HEK293 (cell line): ENCODE data around the gene LBHD2.

ENCODE experiments used
- GLI2 ChIP-seq: fragments of 450-650 bp; formaldehyde crosslinking; IDR thresholded peaks from 2 replicates; pipeline ENCODE4; 2017; ENCODE audit warnings: missing biosample characterization, missing genetic modification characterization, low read depth, borderline replicate concordance
- HOXD13 ChIP-seq: sonication (generic); formaldehyde crosslinking; IDR thresholded peaks from 2 replicates; pipeline ENCODE4 v1.8.0; 2022; ENCODE audit warnings: missing genetic modification reagents, borderline replicate concordance
- KLF9 ChIP-seq: fragments of 450-650 bp; formaldehyde crosslinking; IDR thresholded peaks from 2 replicates; pipeline ENCODE4 v1.5.1; 2016; ENCODE audit warnings: missing biosample characterization, missing genetic modification characterization, low read depth
- OSR2 ChIP-seq: fragments of 450-650 bp; formaldehyde crosslinking; IDR thresholded peaks from 2 replicates; pipeline ENCODE4 v1.5.1; 2016; ENCODE audit warnings: missing biosample characterization, missing genetic modification characterization
- REPIN1 ChIP-seq: fragments of 450-650 bp; formaldehyde crosslinking; IDR thresholded peaks from 2 replicates; pipeline ENCODE4 v1.5.1; 2017; ENCODE audit warnings: missing biosample characterization, missing genetic modification characterization, low read depth
- SP2 ChIP-seq: fragments of 450-650 bp; formaldehyde crosslinking; IDR thresholded peaks from 2 replicates; pipeline ENCODE4 v1.5.1; 2016; ENCODE audit warnings: missing biosample characterization, missing genetic modification characterization
- ZBTB7A ChIP-seq: fragments of 450-650 bp; formaldehyde crosslinking; IDR thresholded peaks from 2 replicates; pipeline ENCODE4 v1.5.1; 2016; ENCODE audit warnings: low read depth, missing biosample characterization, missing genetic modification characterization
- ZNF16 ChIP-seq: fragments of 450-650 bp; formaldehyde crosslinking; IDR thresholded peaks from 2 replicates; pipeline ENCODE4 v1.5.1; 2016; ENCODE audit warnings: low read depth, missing biosample characterization, missing genetic modification characterization
- ZNF214 ChIP-seq: fragments of 450-650 bp; formaldehyde crosslinking; IDR thresholded peaks from 2 replicates; pipeline ENCODE4 v1.5.1; 2017; ENCODE audit warnings: missing biosample characterization, mild to moderate bottlenecking, missing genetic modification characterization, borderline replicate concordance
- ZNF302 ChIP-seq: fragments of 450-650 bp; formaldehyde crosslinking; IDR thresholded peaks from 2 replicates; pipeline ENCODE4 v1.5.1; 2016; ENCODE audit warnings: missing biosample characterization, missing genetic modification characterization, low read depth
- ZNF362 ChIP-seq: fragments of 450-650 bp; formaldehyde crosslinking; IDR thresholded peaks from 2 replicates; pipeline ENCODE4 v1.5.1; 2016; ENCODE audit warnings: missing biosample characterization, missing genetic modification characterization
- ZNF391 ChIP-seq: fragments of 450-650 bp; formaldehyde crosslinking; IDR thresholded peaks from 2 replicates; pipeline ENCODE4 v1.5.1; 2016; ENCODE audit warnings: low read depth, missing biosample characterization, missing genetic modification characterization, borderline replicate concordance
- ZNF449 ChIP-seq: fragments of 450-650 bp; formaldehyde crosslinking; IDR thresholded peaks from 2 replicates; pipeline ENCODE4 v1.5.1; 2017; ENCODE audit warnings: missing biosample characterization, mild to moderate bottlenecking, missing genetic modification characterization, moderate library complexity
- ZNF518A ChIP-seq: fragments of 450-650 bp; formaldehyde crosslinking; conservative IDR thresholded peaks from 2 replicates; pipeline ENCODE4 v1.5.1; 2016; ENCODE audit warnings: low read depth, missing biosample characterization, missing genetic modification characterization
- ZNF530 ChIP-seq: fragments of 450-650 bp; formaldehyde crosslinking; IDR thresholded peaks from 2 replicates; pipeline ENCODE4 v1.5.1; 2016; ENCODE audit warnings: low read depth, missing biosample characterization, missing genetic modification characterization
- ZNF580 ChIP-seq: fragments of 450-650 bp; formaldehyde crosslinking; IDR thresholded peaks from 2 replicates; pipeline ENCODE4 v1.5.1; 2016; ENCODE audit warnings: missing biosample characterization, missing genetic modification characterization
- ZNF639 ChIP-seq: fragments of 450-650 bp; formaldehyde crosslinking; IDR thresholded peaks from 2 replicates; pipeline ENCODE4 v1.5.1; 2016; ENCODE audit warnings: missing biosample characterization, missing genetic modification characterization
- ZNF76 ChIP-seq: fragments of 450-650 bp; formaldehyde crosslinking; IDR thresholded peaks from 2 replicates; pipeline ENCODE4; 2016; ENCODE audit warnings: low read depth, missing biosample characterization, missing genetic modification characterization, borderline replicate concordance
- ZNF776 ChIP-seq: fragments of 450-650 bp; formaldehyde crosslinking; IDR thresholded peaks from 2 replicates; pipeline ENCODE4 v1.5.0; 2017; ENCODE audit warnings: missing biosample characterization, missing genetic modification characterization, borderline replicate concordance
- ZNF843 ChIP-seq: fragments of 450-650 bp; formaldehyde crosslinking; IDR thresholded peaks from 2 replicates; pipeline ENCODE4 v1.5.1; 2016; ENCODE audit warnings: missing biosample characterization, missing genetic modification characterization
- TF ChIP-seq, protein P1 (sequence below): fragments of 450-650 bp; formaldehyde crosslinking; IDR thresholded peaks from 2 replicates; pipeline ENCODE4 v1.5.1; 2016; ENCODE audit warnings: missing biosample characterization, missing genetic modification characterization, borderline replicate concordance
- TF ChIP-seq, protein P2 (sequence below): fragments of 450-650 bp; formaldehyde crosslinking; IDR thresholded peaks from 2 replicates; pipeline ENCODE4 v1.5.1; 2017; ENCODE audit warnings: missing biosample characterization, missing genetic modification characterization

Gene LBHD2

DNA sequence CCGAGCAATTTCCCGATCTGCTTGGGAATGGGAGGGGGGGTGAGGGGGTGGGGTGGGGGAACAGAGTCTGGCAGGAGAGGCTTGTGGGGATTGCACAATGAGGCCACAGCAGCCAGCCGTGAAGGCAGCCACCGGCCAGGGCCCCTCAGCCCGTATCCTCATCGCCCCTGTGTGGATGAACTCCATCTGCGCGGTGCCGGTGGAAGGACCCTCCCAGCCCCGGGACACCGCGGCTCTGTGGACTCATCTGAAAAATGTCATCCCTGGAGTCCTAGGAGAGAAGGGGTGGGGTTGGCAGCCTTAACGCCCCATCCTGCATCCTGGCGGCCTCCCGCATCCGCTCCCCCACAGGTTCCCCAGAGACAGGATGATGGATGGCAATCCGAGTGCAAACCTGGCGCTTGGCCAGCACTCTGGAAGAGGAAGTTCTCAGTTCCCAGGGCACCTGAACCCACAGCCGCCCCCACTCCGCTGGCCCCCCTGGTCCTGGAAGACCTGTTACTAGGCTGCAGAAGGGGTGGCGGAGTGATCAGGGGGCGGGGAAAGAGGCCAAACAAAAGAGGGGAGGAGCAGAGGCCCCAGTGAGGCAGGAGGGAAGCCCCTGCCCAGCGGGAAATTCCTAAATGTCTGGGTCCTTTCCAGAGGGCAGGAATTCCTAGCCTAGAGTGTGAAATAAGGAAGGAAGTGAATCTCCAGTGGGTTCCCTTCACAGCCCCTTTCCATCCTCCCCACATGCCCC lies 38.0 kb downstream of the LBHD2 start (continued):
- TF ChIP-seq ZNF580 (tag by site-specific recombination) (no peak), ZNF530 (no peak), GLI2 (no peak), ZNF16 (tag by site-specific recombination) (no peak), ZNF214 (tag by site-specific recombination) (no peak), ZNF639 (tag by site-specific recombination) (no peak), OSR2 (tag by site-specific recombination) (peak; percentile 22; the same call in 1 of the 2 replicates), ZNF76 (tag by site-specific recombination) (0 out of 2 replicates have a peak, but pooled peaks have one; percentile 16), ZNF302 (tag by site-specific recombination) (no peak), REPIN1 (no peak), KLF9 (tag by site-specific recombination) (peak; percentile 47; the same call in 1 of the 2 replicates), ZNF776 (no peak), ZNF449 (tag by site-specific recombination) (no peak), ZBTB7A (tag by site-specific recombination) (no peak), ZNF362 (no peak), ZNF843 (no peak), ZNF518A (tag by site-specific recombination) (peak; percentile 42; the same call in 1 of the 2 replicates), ZNF391 (no peak), HOXD13 (CRISPR knock-in tag) (no peak), SP2 (tag by site-specific recombination) (peak; percentile 64)
- TF ChIP-seq, protein P1, sequence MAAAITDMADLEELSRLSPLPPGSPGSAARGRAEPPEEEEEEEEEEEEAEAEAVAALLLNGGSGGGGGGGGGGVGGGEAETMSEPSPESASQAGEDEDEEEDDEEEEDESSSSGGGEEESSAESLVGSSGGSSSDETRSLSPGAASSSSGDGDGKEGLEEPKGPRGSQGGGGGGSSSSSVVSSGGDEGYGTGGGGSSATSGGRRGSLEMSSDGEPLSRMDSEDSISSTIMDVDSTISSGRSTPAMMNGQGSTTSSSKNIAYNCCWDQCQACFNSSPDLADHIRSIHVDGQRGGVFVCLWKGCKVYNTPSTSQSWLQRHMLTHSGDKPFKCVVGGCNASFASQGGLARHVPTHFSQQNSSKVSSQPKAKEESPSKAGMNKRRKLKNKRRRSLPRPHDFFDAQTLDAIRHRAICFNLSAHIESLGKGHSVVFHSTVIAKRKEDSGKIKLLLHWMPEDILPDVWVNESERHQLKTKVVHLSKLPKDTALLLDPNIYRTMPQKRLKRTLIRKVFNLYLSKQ (tag by site-specific recombination): no peak
- TF ChIP-seq, protein P2, sequence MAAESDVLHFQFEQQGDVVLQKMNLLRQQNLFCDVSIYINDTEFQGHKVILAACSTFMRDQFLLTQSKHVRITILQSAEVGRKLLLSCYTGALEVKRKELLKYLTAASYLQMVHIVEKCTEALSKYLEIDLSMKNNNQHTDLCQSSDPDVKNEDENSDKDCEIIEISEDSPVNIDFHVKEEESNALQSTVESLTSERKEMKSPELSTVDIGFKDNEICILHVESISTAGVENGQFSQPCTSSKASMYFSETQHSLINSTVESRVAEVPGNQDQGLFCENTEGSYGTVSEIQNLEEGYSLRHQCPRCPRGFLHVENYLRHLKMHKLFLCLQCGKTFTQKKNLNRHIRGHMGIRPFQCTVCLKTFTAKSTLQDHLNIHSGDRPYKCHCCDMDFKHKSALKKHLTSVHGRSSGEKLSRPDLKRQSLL: 0 out of 2 replicates have a peak, but pooled peaks have one; percentile 4
